SH-SY5Y (cell line): ENCODE data around the gene DAPK1.

Experiments used
- GATA2 ChIP-seq: IDR thresholded peaks from 2 replicates; pipeline ENCODE4 v1.6.1; 2011; ENCODE audit warnings: mild to moderate bottlenecking, low read depth, low read length
- GATA3 ChIP-seq: IDR thresholded peaks from 2 replicates; pipeline ENCODE4 v1.6.1; 2011; ENCODE audit warnings: low read depth, mild to moderate bottlenecking, low read length, moderate library complexity

The DAPK1 gene

DNA sequence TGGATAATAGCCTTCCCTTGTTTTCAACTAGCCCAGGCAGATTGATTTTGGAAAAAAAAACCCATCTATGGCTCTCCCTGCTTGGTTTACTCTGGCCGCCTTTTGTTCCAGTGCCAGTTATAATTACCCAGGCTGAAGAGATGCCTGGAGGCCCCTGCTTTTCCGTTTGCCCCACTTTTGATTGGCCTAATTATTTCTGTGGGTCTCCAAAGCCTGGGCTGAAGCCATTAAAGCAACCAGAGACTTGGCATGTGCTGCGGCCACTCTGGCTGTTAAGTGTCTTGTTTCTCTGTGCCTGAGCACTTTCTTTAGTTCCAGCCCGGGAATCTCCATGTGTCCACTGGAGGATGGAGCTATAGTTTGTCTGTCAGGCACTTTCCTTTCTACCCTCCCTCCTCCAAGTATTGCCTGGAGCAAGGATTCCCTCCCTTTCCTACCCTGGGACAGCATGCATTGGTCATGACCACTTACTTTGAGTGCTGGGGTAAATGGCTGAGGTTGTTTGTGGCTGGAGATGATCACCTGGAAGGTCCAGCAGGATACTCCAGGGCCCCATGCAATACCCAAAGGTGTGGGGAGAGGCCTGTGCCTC, 123.2 kb downstream of the DAPK1 start:
- no peak for TF ChIP-seq GATA2
- no peak for TF ChIP-seq GATA3

DNA sequence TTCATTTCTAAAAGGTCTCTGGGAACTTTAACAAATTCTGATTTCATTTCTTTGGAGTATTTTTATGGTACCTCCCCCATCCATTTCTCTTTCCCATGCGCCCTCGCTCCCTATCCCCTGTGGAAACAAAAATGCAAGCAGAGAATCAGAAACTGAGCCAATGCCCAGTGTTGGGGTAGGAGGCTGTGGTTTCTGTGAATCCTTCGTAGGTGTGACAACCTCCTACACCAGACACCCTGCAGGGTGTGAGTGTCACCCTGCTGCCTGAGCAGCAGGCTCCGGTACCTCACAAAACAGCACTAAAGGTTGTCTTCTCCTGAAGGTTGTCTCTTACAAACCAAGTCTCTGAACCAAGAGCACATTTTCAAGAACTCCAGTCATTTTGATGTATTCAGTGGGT, 124.4 kb downstream of the DAPK1 start:
- no peak for TF ChIP-seq GATA3
- no peak for TF ChIP-seq GATA2

DNA sequence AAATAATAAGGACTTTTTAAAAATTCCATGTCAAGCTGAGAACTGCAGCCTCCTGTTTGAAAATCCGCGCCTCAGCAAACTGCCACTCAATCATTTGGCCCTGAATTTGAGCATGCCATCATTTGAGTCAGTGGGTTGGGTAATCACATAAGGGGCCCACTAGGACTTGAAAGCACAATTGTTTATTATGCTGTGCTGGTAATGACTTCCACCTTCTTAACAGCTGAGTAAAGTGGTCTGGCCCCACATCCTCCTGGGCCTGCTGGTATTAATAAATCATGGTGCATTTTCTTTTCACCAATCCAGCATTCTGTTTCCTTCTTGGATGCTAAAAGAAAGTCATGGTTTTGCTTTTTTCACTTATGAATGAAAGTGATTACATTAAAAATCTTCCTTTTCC, 125.3 kb downstream of the DAPK1 start:
- no peak for TF ChIP-seq GATA3
- no peak for TF ChIP-seq GATA2

DNA sequence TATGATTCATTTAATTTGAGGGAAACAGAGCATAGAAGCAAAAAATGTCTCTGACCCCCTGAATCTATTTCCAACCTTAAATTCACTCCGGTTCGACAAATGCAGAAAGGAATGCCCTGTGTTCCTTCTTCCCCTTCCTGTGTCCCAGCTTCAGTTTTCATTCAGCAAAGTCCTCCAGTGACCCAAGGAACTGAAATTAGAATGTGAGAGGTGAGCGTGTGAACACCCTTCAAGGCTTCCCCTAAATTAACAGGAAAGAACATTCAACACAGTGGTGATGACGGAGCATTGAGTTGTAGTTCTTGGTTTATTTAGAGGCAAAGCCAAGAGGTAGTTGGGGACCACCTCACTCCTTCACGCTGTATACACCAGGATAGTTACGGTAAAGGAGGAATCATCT, 130.7 kb downstream of the DAPK1 start:
- TF ChIP-seq GATA2 = no peak
- no peak for TF ChIP-seq GATA3

DNA sequence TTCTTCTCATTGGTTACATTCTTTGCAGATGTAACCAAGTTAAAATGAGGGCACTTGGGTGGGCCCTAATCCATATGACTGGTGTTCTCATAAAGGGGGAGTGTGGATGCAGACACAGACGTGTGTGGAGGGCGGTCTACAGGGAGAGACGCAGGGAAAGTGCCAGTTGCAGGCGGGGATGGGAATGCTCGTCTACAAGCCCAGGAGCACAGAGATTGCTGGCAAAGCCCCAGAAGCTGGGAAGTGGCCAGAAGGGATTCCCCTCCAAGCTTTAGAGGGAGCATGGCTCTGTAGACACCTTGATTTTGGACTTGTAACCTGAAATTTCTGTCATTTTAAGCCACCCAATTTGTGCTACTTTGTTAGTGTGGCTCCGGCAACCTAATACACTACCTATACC, 131.4 kb downstream of the DAPK1 start:
- TF ChIP-seq GATA3 (no peak), GATA2 (no peak)

DNA sequence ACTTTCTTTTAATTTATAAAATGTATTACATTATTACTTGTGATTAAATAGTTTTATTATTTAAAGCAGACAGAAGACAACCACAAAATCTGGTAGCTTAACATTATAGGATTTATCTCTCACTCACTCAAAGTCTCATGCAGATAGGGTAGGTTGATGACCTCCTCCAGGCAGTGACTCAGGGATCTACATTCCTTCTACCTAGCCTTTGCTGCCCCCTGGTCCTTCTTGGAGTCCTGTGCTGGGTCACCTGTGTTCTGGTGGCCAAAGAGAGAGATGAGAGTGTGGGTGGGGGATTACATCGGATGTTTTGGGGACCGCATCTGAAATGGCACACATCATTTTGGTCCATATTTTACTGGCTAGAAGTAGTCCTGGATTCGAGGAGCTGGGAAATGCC, 132.6 kb downstream of the DAPK1 start:
- TF ChIP-seq GATA3 (no peak), GATA2 (no peak)

DNA sequence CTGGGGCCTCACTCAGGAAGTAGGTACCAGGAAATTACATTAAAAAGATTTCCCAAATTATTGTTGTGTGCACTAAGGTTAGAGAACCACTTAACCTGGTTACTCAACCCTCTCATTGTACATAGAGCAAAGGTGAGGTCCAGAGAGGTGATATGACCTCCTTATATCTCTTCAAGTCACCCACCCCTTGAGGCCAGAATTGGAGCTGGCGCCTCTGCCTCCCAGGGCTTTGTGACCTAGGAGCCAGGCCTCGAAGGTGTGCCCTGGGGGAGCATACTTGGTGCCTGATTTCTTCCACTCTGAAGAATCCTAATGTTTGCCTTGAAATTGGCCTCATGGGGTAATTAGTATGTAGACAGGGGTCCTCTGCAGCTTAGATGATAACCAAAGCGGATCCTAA, 133.2 kb downstream of the DAPK1 start:
- TF ChIP-seq GATA3 (no peak), GATA2 (no peak)

DNA sequence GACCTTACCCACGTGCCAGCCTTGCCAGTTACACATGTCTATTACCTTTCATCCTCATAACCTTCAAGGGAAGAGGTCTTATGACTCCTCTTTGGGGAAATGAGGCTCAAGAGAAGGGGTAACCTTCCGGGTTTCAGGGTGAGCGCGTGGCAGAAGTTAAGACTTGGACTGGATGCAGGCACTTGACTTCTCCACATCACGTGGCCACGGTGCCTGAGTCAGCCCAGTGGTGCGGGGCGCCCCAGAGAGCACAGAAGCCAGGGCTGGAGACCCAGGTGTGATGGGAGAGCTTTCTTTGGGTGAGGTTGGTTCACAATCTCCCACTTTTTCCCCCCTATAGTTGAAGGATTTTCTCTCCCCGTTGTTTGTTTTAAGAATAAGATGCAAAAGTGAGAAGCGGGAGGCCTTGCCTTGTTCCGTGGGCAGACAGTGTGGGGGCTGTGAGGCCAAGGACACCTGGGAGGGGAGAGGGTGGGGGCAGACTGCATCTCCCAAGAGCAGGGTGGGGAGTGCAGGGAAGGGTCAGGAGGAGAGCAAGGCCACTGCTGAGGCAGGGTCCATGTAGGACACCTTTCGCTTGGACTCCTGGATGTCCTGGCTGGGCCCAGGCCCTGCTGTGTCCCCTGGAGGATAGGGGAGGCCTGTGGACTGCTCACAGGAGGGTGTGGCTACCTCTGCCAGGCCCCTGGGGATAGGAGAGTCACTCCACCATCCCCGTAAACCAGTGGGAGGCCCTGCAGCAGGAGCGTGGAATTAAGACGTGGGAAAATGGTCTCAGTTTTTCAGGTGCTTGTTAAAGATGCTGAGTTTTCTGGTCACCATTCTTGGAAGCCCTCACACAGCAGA, 138.2 kb downstream of the DAPK1 start:
- no peak for TF ChIP-seq GATA2
- no peak for TF ChIP-seq GATA3

DNA sequence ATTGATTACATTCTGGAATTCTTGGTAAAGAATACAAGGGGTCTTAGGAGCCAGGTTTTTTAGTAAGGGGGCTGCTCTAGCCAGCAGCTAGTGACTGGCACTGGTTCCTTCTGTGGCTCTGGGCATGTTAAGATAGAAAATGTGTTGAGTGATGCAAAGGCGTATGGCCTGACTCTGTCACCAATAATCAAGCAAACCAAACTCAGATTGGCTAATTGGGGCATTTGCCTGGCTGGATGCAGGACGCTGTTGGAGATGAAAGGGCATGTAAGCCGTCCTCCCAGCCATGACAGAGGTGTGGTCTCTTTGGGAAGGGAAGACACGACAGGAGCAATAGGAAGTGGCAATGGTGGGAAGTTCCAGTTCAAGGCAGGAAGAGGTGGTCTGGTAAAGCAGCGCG, 140.6 kb downstream of the DAPK1 start:
- no peak for TF ChIP-seq GATA2
- TF ChIP-seq GATA3 = no peak

DNA sequence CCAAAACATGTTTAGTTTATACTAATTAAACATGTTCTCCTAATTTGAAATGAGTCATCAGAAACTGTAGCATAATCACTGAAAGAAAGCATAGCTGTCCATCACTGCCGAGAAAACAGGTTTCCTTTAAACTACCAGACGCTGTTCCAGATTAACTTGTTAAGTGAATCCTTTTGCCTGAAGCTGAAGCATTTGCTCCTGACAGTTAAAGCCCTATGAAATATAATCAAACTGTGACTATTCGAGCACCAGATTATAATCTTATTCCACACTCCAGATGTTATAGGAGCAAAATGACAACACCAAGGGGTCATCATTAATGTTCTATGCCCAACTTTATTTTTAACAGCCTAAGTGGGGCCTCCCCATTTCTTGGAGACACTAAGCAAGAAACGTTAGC, 142.3 kb downstream of the DAPK1 start:
- TF ChIP-seq GATA2 (peak; percentile 77; the same call in 1 of the 2 replicates), GATA3 (peak; percentile 75)

DNA sequence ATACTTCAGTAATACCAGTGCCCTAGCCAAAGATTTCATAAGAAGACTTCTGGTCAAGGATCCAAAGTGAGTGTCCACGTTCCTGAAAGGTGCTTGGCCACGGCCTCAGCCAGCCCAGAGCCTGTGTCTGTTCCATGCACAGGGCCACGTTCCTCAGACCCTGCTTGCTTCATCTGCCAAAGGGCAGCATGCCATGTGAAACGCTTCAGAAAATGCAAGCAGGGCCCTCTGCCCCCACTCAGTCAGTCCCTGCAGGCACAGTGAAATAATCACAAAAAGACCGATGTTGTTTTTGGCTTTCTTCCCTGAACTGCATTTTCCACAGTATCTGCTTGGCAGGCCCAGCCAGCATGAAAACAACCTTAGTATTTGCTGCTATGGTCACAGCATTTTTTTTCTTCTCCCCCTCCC, 142.7 kb downstream of the DAPK1 start:
- TF ChIP-seq GATA2 (no peak), GATA3 (no peak)

DNA sequence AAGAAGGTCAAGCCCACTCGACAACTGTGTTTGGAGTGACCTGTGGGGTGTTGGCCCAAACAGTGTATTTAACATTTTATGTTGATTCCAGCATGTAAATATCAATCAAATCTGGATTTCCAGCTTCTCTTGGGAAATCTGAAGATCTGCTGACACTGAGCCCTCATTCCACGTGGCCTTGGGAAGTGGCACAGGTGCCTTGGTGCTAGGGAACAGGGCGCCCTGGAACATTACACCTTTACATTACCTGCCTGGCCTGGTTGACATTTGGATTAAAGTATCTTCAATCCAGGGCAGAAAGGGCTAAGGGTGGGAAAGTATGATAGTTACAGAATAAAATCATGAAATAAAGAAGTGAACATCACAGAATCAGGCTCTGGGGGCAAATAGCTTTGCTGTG, 143.4 kb downstream of the DAPK1 start:
- TF ChIP-seq GATA2 = no peak
- TF ChIP-seq GATA3 = no peak

DNA sequence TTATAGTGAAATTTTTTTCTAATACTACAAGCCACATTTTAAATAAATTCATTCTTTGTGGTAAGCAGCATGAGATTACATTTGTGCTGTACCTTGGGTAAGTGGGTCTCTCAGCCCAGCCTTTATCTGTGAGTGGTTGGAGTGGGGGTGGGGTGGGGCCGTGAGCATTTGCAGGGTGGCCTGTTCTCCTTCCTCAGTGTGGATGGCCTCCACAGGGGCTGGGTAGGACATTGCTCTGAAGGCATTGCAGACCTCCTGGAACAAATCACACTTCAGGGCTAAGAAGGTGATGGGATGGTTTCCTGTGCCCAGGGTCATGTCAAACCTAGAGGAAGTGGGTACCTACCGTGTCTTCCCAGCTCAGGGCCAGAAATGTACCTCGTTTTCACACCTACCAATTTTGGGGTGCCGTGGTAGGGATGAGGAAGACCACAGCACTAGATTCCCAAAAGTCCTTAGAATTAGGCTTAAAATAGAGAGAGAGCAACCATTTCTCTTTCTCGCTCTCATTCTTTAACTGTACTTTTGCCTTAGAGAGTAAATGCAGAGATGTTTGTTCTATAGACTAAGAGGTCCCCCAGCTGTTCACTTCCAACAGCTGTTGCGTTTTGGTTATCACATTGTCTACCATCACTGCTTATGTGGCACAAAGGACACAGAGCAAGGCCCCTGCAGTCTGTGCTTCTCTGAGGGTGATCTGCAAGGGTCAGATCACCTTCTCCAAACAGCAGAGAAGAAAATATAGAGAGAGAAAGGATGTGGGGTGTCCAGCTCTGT, 144.9 kb downstream of the DAPK1 start:
- TF ChIP-seq GATA2 (no peak), GATA3 (no peak)

DNA sequence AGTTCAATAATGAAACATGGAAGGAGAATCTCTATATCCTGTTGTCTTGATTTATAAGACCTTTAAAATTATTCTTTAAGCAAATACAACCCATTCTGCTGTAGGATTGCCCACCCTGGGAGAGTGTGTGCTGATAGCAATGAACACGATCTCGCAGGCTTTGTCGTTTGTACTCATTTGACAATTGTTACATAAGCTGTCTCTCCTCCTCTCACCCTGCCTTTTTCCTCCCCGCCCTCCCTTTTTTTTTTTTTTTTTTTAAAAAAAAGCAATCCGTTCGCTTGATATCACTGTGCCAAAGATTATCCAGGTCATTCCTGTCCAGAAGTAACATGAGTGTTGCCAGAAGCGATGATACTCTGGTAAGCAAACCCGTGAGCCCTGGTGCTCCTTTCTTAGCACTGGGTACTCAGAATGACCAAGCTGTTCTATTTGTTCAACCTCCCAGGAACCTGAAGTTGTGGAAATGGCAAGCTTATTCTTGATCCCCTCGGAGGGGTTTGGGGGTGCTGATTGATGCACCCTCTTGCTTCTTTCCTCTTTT, 145.5 kb downstream of the DAPK1 start:
- TF ChIP-seq GATA2 = no peak
- TF ChIP-seq GATA3 = no peak

DNA sequence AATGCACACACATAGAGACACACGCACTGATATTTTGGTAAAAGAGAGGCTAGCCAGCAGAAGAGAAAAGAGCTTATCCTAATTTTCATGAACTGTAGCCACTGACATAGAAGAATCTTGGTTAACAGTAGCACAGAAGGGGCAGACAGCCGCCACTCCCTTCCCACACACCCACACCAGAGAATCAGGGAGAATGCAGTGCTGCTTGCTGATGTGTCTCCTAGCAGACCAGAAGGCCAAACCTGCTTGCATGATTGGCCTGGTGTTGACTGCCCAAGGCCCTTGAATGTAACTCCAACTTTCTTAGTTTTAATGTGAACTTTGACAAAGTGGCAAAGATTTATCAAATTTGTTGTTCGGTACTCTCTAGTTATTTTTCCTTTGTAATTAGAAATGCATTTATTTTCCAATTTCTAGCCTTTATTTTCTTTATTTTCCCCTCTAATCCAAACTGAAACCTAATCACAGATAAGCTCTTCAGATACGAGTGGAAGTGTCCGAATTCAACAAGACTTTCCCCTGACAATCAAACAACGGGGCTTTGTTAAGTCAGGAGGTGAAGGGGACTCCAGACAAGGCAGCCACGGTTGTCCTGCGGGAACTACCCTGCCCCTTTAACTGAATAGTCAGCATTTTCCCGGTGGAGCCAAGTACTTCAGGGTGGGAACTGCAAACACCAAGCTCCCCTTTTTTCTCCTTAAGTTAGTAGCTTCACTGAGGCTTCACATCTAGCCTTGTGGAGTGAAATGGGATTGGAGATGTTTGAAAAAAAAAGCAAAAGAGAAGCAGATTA, 146.3 kb downstream of the DAPK1 start:
- no peak for TF ChIP-seq GATA3
- TF ChIP-seq GATA2 = no peak
